Tibial nerve (tissue), 4 donors: ENCODE results near the gene ATF5. TPM values are rescaled to one million over a fixed set of nuclear protein-coding genes. Genes with fewer than 3 reads are reported as not detected.

Experiments
- DNase-seq, 2 donors: peaks; one replicate each; pipeline ENCODE4 v3.0.0-alpha.2; 2019; ENCODE audit warnings: low spot score in 2 of 2
- H3K27ac ChIP-seq, 4 donors: fragments of 200-600 bp; sonication (generic) in 3 of 4; one replicate each; pipeline ENCODE4 v1.5.1; 2017 to 2019; ENCODE audit warnings: mild to moderate bottlenecking in 1 of 4
- H3K27me3 ChIP-seq, 2 donors: fragments of 200-600 bp; sonication (generic) in 1 of 2; one replicate each; pipeline versions ENCODE4 v1.5.1 to v1.6.0; 2017 to 2019
- H3K36me3 ChIP-seq, 3 donors: fragments of 200-600 bp; sonication (generic); one replicate each; pipeline ENCODE4 v1.5.1; 2018 to 2019
- H3K4me1 ChIP-seq, 4 donors: fragments of 200-600 bp; sonication (generic) in 3 of 4; one replicate each; pipeline ENCODE4 v1.5.1; 2017 to 2019
- H3K4me3 ChIP-seq, 4 donors: fragments of 200-600 bp; sonication (generic) in 3 of 4; one replicate each; pipeline ENCODE4 v1.5.1; 2017 to 2019; ENCODE audit warnings: mild to moderate bottlenecking in 1 of 4, moderate library complexity in 1 of 4
- H3K9me3 ChIP-seq, 4 donors: fragments of 200-600 bp; sonication (generic) in 3 of 4; one replicate each; pipeline ENCODE4 v1.5.1; 2017 to 2019
- EP300 ChIP-seq, 2 donors: sonication (generic); formaldehyde crosslinking; IDR thresholded peaks; one replicate each; pipeline ENCODE4 v1.6.1; 2017; ENCODE audit warnings: antibody characterized with exemption in 2 of 2, mild to moderate bottlenecking in 1 of 2
- POLR2A ChIP-seq, 2 donors: fragments of 450-650 bp; IDR thresholded peaks; one replicate each; pipeline ENCODE4 v1.6.1; 2017; ENCODE audit warnings: antibody characterized with exemption in 2 of 2, mild to moderate bottlenecking in 2 of 2, moderate library complexity in 2 of 2
- WGBS, 2 donors: methylation state at CpG; one replicate each; pipeline ENCODE4 v1.1.5; 2018; 5-methylcytosine and 5-hydroxymethylcytosine counted together
- total RNA-seq, 4 donors: library from RNA; depleted of rRNA; stranded (reverse); fragments of >200 nt; gene quantifications; one replicate each; pipeline ENCODE4 v1.1.0, GENCODE V29; 2016
- TF ChIP-seq, protein P1 (sequence below), 5 experiments: fragments of 200-600 bp in 3 of 5; fragments of 450-650 bp in 2 of 5; sonication (generic) in 3 of 5; IDR thresholded peaks; one replicate each; pipeline ENCODE4 v1.5.1; 2016 to 2019; ENCODE audit warnings: antibody characterized with exemption in 5 of 5, mild to moderate bottlenecking in 3 of 5, moderate library complexity in 2 of 5

The ATF5 gene
- total RNA-seq, 4 donors from 2014 or later: 12.6 to 19.0 (median 14.8) TPM

DNA sequence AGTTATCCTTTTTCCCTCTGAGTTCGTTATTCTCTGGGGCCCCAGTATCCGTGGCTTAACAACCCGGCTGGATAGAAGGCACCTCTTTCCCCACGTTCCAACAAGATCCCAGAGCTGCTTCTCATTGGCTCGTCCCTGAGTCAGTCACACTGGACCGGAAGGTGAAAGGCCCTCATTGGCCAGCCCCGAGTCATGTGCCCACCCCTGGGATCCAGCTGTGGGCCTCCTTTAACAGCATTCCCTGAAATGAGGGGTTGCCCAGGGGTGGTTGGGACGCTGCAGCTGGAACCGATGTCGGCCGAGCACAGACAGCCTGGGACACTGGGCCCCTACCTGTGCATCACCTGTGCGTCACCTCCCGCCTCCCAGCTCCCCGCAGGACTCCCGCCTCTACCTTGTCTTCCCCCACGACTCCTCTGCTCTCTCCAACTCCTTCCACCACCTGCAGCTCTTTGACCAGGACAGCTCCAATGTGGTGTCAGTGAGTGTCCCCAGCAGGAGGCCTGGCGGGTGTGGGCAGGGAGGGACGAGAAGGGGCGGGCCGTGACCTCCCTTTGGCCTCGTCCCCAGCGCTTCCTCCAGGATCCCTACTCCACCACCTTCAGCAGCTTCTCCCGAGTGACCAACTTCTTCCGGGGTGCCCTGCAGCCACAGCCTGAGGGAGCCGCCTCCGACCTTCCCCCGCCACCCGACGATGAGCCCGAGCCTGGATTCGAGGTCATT lies 47.2 kb upstream of the ATF5 start:
- Histone ChIP-seq H3K27ac (no peak overlapping the region), H3K9me3 (peaks cover 0 to 5% (median 0%) of the 10 kb centered on the region in 4 donors), H3K4me1 (peaks cover 0 to 25% (median 9%) of the 10 kb centered on the region in 4 donors), H3K4me3 (no peak overlapping the region), H3K27me3 (no peaks in the 10 kb centered on the region), H3K36me3 (peaks cover 21 to 81% (median 45%) of the 10 kb centered on the region in 3 donors)
- TF ChIP-seq, protein P1, sequence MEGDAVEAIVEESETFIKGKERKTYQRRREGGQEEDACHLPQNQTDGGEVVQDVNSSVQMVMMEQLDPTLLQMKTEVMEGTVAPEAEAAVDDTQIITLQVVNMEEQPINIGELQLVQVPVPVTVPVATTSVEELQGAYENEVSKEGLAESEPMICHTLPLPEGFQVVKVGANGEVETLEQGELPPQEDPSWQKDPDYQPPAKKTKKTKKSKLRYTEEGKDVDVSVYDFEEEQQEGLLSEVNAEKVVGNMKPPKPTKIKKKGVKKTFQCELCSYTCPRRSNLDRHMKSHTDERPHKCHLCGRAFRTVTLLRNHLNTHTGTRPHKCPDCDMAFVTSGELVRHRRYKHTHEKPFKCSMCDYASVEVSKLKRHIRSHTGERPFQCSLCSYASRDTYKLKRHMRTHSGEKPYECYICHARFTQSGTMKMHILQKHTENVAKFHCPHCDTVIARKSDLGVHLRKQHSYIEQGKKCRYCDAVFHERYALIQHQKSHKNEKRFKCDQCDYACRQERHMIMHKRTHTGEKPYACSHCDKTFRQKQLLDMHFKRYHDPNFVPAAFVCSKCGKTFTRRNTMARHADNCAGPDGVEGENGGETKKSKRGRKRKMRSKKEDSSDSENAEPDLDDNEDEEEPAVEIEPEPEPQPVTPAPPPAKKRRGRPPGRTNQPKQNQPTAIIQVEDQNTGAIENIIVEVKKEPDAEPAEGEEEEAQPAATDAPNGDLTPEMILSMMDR (IDR thresholded peaks at IDR 0.05): no peak
- TF ChIP-seq EP300 (IDR thresholded peaks at IDR 0.05): no peak
- TF ChIP-seq POLR2A (IDR thresholded peaks at IDR 0.05): no peak
- no peak for DNase-seq
- WGBS, 2 donors: 88% methylated on average over 29 to 31 of the region's 31 CpGs

DNA sequence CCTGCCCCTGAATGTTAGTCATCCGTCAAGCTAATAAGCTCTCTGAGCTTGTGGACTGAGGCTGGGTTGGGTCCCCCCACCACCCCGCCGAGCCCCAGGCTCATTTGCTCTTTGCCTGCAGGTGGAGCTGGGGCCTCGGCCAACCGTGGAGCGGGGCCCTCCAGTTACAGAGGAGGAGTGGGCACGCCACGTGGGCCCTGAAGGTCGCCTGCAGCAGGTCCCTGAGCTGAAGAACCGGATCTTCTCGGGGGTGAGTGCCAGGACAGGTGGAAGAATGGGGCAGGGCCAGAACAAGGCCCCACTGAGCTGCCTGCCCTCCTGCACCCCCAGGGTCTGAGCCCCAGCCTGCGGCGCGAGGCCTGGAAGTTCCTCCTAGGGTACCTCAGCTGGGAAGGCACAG lies 46.4 kb upstream of the ATF5 start:
- Histone ChIP-seq H3K27ac (no peak overlapping the region), H3K4me3 (no peak overlapping the region), H3K36me3 (peaks cover 21 to 89% (median 45%) of the 10 kb centered on the region in 3 donors), H3K4me1 (peaks cover 0 to 25% (median 9%) of the 10 kb centered on the region in 4 donors), H3K27me3 (no peaks in the 10 kb centered on the region), H3K9me3 (peaks cover 0 to 5% (median 0%) of the 10 kb centered on the region in 4 donors)
- TF ChIP-seq EP300 (IDR thresholded peaks at IDR 0.05): no peak
- no peak for TF ChIP-seq POLR2A (IDR thresholded peaks at IDR 0.05)
- TF ChIP-seq, protein P1 (IDR thresholded peaks at IDR 0.05): no peak
- DNase-seq: no peak
- WGBS, 2 donors: 96% methylated on average over 14 of the region's 14 CpGs

DNA sequence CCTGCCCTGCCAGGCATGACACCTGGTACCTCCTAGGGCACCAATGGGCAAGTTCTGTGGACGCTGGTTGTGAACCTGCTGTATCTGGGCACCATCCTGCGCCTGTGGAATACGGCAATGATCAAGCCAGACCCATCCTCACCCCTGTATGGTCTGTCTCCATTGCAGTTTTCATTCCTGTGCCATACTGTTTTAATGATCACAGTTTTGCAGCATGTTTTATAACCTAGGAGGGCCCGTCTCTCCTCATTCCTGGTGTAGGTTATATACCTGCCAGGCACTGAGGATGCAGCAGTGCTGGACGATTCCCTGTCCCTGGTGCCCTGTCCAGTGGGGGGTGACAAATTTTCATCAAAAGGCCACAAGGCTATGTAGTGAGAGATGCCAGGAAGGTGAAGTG lies 45.9 kb upstream of the ATF5 start:
- H3K27me3 ChIP-seq: no peaks in the 10 kb centered on the region
- H3K36me3 ChIP-seq: peaks cover 21 to 94% (median 45%) of the 10 kb centered on the region in 3 donors
- H3K4me1 ChIP-seq: peaks cover 0 to 25% (median 9%) of the 10 kb centered on the region in 4 donors
- H3K9me3 ChIP-seq: peaks cover 0 to 5% (median 0%) of the 10 kb centered on the region in 4 donors
- no peak for TF ChIP-seq POLR2A (IDR thresholded peaks at IDR 0.05)
- TF ChIP-seq, protein P1 (IDR thresholded peaks at IDR 0.05): no peak
- no peak for TF ChIP-seq EP300 (IDR thresholded peaks at IDR 0.05)
- H3K27ac ChIP-seq: no peak overlapping the region
- H3K4me3 ChIP-seq: no peak overlapping the region
- DNase-seq: no peak
- 97 to 99% methylated on average over 5 of the region's 5 CpGs for WGBS, 2 donors

DNA sequence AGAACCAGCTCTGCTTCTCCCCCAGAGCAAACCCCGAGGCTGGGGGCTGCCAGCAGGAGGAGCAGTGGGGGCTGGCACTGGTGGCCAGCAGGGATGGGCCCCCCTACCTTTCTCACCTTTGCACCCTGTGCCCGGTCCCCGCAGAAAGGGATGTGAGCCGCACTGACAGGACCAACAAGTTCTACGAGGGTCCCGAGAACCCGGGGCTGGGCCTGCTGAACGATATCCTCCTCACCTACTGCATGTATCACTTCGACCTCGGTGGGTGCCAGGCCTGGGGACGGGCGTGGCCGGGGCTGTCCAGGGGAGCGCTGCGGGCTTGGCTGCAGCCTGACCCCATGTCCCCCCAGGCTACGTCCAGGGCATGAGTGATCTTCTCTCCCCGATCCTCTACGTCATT lies 44.9 kb upstream of the ATF5 start:
- Histone ChIP-seq H3K36me3 (peaks cover 20 to 100% (median 45%) of the 10 kb centered on the region in 3 donors), H3K4me3 (no peak overlapping the region), H3K27me3 (no peaks in the 10 kb centered on the region), H3K9me3 (peaks cover 0 to 5% (median 0%) of the 10 kb centered on the region in 4 donors), H3K4me1 (peaks cover 0 to 15% (median under 1%) of the 10 kb centered on the region in 4 donors), H3K27ac (no peak overlapping the region)
- WGBS, 2 donors: 96 to 98% methylated on average over 15 to 17 of the region's 18 CpGs
- TF ChIP-seq POLR2A (IDR thresholded peaks at IDR 0.05) (no peak), EP300 (IDR thresholded peaks at IDR 0.05) (no peak)
- TF ChIP-seq, protein P1 (IDR thresholded peaks at IDR 0.05): no peak
- DNase-seq: no peak

DNA sequence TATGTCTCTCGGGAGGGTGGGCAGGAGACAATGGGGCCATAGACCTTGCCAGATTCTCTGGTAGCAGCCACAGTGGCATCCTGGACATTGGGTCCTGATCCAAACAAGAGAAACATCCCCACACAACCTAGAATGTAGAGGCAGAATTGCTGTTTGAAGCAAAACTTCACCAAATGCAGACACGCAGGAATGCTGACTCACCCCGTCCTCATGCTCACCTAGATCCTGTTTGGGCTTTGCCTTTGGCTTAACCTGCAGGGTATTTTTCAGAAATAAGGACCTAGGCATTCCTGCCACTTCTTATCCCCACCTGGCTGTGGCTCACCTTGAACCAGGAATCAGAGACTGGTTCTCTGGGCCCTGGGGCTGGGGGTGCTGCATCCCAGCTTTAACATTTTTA lies 44.2 kb upstream of the ATF5 start:
- Histone ChIP-seq H3K4me1 (peaks cover 0 to 14% (median under 1%) of the 10 kb centered on the region in 4 donors), H3K27me3 (no peaks in the 10 kb centered on the region), H3K27ac (no peak overlapping the region), H3K36me3 (peaks cover 19 to 97% (median 45%) of the 10 kb centered on the region in 3 donors), H3K9me3 (peaks cover 0 to 5% (median 0%) of the 10 kb centered on the region in 4 donors), H3K4me3 (no peak overlapping the region)
- WGBS, 2 donors: 84 to 89% methylated on average over 3 of the region's 3 CpGs
- no peak for TF ChIP-seq EP300 (IDR thresholded peaks at IDR 0.05)
- TF ChIP-seq, protein P1 (IDR thresholded peaks at IDR 0.05): no peak
- TF ChIP-seq POLR2A (IDR thresholded peaks at IDR 0.05): no peak
- no peak for DNase-seq
